GM21737 (cell line): ENCODE results near the gene TCOF1.

ENCODE experiments used
- ATAC-seq: cut with Tn5 transposase; IDR thresholded peaks from one replicate; pipeline ENCODE4 v1.9.1; 2021; ENCODE audit warnings: mild to moderate bottlenecking, moderate library complexity; ENCODE audit not compliant: unreplicated experiment

The TCOF1 gene

DNA sequence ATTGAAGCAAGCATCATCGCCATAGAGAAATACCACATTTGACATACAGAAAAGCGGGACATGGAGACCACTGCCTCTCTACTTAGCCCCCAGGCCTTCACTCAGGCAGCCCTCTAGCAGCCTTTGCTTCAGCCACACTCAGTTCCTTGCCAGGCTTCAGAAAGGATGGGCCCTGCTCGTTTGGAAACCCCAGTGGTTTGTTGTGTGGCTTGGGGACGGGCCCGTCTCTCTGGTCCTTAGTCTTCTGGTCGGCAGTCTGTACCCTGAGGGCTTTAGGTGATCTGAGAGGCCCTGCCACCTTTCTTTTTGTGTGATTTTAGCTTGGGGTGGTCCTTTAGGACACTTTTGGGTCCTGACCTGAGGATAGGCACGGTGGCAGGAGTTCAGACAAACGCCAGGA, 33.7 kb upstream of the TCOF1 start:
- ATAC-seq = no peak

GRCh38 chr5:150325426-150325825, 32.1 kb upstream of the TCOF1 start:
- ATAC-seq = no peak

DNA sequence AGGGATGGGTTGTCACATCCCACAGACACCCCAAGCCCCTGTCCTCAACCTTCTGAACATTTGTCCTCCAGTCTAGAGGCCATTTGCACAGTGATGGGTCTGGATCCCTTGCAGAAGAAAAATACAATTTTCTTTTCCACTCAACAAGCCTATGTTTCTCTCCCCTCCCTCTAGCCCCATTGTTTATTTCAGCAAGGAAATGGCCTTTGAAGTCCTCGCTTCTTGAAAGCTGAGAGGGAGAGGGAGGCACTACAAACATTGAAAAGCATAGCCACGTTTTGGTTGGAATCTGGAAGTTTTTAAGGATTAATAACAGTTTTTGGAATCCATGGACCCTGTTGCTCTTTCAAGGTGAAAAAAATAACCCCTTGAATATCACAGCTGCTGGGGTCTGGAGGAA, 30.8 kb upstream of the TCOF1 start:
- no peak for ATAC-seq

- ATAC-seq = no peak
Measured at GRCh38 chr5:150327139-150327538, 30.4 kb upstream of the TCOF1 start.

GRCh38 chr5:150328515-150328914, 29.0 kb upstream of the TCOF1 start:
- no peak for ATAC-seq

DNA sequence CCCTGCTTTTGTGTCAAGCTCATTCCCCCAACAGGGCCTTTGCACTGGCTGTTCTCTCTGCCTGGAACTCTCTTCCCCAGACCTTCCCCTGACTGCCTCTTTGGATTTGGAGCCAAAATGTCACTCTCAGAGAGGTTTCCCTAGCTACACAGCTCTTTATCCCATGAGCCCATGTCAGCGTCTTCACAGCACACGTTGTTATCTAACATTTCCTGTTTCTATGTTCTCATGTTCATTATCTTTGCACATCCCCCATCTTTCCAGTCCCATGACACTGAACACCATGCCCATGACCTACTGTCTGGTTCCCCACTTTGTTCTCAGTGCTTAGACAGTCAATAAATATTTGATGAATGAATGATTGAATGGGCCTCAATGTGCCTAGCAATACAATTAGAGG, 28.5 kb upstream of the TCOF1 start:
- no peak for ATAC-seq

GRCh38 chr5:150329881-150330876, 27.3 kb upstream of the TCOF1 start:
- no peak for ATAC-seq

DNA sequence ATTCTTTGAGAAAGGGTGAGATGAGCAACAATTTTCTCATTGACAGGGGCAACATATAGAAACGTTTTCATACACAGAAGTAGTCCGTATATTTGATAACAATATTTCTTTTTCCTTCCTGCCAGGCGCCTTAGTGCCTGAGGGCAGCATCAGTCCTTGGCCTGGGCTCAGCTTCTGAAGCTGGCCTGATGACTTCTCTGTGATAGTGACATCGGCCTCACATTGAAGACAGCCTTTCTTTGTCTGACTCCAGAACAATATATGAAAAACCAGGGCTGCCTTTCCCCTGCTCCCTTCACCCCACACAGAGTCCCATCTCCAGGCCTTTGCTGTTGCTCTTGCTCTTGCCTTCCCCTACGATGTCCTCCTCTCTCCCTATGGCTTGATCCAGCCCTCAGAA, 24.1 kb upstream of the TCOF1 start:
- ATAC-seq = no peak

DNA sequence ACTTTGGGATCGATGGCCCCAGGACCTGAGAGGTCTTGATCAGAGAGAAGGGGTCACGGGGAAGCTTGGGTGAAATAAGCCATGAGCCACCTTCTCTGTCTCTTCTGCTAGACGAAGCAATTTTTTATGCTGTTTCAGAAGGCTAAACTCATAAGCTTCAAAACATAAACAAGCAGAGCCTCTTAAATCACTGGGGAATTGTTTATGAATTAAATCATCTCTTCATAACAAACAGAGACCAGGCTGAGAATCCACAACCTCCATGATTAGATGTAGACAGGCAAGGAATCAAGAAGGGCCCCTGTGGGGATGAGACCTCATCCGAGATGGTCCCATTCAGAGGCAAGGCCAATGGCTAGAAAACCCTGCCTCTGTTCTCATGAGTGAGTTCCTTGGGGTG, 21.7 kb upstream of the TCOF1 start:
- ATAC-seq = no peak

DNA sequence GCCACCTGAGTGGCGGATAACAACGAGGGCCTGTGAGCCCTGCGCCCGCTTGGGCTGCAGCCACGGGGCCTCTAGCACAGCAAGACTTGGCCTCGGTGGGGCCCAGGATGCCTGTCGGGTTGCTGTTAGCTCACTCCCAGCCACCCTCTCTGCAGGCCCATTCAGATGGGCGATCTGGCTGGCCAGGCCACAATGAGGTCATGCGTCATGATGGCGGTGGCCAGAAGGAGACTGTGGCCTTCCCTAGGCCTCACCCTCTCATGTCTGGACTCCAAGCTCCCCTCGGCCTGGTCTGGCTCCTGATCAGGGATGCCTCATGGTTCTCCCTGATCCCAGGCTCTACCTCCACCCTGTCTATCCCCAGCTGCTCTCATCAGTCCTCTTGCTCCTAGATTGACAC, 19.0 kb upstream of the TCOF1 start:
- no peak for ATAC-seq

- ATAC-seq = no peak
Measured at GRCh38 chr5:150339165-150339564, 18.3 kb upstream of the TCOF1 start.

DNA sequence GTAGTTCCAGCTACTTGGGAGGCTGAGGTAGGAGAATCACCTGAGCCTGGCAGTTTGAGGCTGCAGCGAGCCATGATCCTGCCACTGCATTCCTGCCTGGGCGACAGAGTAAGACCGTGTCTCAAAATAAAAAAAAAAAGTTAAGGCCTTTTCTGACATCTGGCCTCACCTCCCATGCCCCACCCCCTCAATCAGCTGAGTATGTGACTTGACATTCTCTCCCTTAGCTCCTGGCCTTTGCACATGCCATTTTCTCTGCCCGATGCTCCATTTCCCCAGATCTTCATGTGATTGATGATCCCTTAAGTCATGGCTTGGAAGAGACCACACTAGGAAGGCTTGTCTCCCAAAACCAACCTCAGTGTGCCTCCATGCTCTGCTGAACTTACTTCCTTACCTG, 17.7 kb upstream of the TCOF1 start:
- ATAC-seq = no peak

GRCh38 chr5:150340614-150341255, 16.8 kb upstream of the TCOF1 start:
- ATAC-seq = no peak

DNA sequence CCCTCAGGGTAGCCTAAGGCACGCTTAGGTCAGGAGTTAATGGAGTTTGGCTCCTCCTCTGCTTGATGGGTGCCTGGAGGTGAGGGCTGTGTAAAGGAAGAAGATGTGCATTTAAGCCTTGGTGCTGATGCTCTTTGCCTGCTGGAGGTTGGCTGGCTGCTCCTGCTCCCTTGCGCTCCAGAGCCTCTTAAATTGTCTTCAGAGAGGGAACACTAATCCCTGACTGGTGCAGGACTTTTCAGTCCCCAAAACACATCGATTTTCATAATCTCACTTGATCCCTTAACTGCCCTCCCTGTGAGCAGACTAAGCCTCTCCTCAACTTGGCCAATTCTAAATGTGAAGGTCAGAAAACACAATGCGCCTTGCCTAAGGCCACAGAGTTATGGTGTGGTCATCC, 16.2 kb upstream of the TCOF1 start:
- no peak for ATAC-seq

GRCh38 chr5:150341989-150342388, 15.5 kb upstream of the TCOF1 start:
- no peak for ATAC-seq

- no peak for ATAC-seq
Measured at GRCh38 chr5:150342583-150342982, 14.9 kb upstream of the TCOF1 start.

GRCh38 chr5:150343994-150344631, 13.4 kb upstream of the TCOF1 start:
- ATAC-seq = no peak

DNA sequence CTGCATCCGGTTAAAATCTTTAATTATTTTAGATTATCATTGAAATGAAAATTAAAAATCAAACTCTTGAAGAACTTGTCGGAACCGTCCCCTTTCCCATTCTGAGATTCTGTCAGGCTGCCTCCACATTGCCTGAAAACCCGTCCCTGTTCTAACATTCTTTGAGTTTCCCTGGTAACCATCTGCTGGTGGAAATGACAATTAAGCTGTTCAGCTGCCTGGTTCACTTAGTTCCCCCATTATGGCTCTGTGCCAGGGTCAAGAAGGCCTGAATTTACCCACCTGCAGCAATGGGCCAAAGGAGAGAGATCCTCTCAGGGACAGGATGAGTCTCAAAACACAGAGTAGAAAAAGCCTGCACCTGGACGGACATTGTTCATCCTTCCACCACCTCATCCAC, 11.8 kb upstream of the TCOF1 start:
- ATAC-seq = no peak

GRCh38 chr5:150346592-150346991, 10.9 kb upstream of the TCOF1 start:
- ATAC-seq = no peak

GRCh38 chr5:150347003-150347402, 10.5 kb upstream of the TCOF1 start:
- no peak for ATAC-seq

GRCh38 chr5:150347451-150347850, 10.0 kb upstream of the TCOF1 start:
- ATAC-seq = no peak
